Measurements from ENCODE around the gene LSP1. TPM values are rescaled to one million over a fixed set of nuclear protein-coding genes. Genes with fewer than 3 reads are reported as not detected.
"Not testable (repeated sequence)": the region's sequence is repeated elsewhere in the genome, so short reads cannot be mapped to it uniquely, and the experiment has no call there.

The LSP1 gene
- total and polyA plus RNA-seq, 2 donors from 2014 or later: 8.4 to 26.1 TPM

- TF ChIP-seq CTCF (IDR thresholded peaks at IDR 0.05; ENCODE audit: borderline replicate concordance, extremely low read depth, insufficient read depth): no peak
- Histone ChIP-seq H3K9ac (ENCODE audit: low read length in 3 of 3) (no peak overlapping the region), H3K27me3 (ENCODE audit: control insufficient read depth, insufficient read depth, low read length) (no peaks in the 10 kb centered on the region), H3K4me1 (ENCODE audit: control insufficient read depth in 2 of 3, insufficient read depth in 2 of 3, low read depth in 1 of 3, low read length in 3 of 3) (no peaks in the 10 kb centered on the region), H3K36me3 (ENCODE audit: control insufficient read depth in 2 of 3, insufficient read depth in 3 of 3, low read length in 3 of 3) (no peaks in the 10 kb centered on the region), H3K27ac (ENCODE audit: low read depth in 2 of 2, low read length in 2 of 2) (no peak overlapping the region), H3K9me3 (ENCODE audit: control insufficient read depth in 2 of 3, insufficient read depth in 1 of 3, low read length in 3 of 3) (no peaks in the 10 kb centered on the region), H3K4me3 (ENCODE audit: low read length in 3 of 3) (no peak overlapping the region)
- DNase-seq (peak in 1 of 5 donors; percentile 63), FAIRE-seq (no peak)
- intact Hi-C loops (cut with DNase I): no loop called here
Observed at GRCh38 chr11:1938343-1939005, 85.6 kb downstream of the LSP1 start.

GRCh38 chr11:1939006-1939625 lies 86.2 kb downstream of the LSP1 start:
- TF ChIP-seq CTCF (IDR thresholded peaks at IDR 0.05; ENCODE audit: borderline replicate concordance, extremely low read depth, insufficient read depth): no peak
- FAIRE-seq: no peak
- H3K9ac ChIP-seq (ENCODE audit: low read length in 3 of 3): no peak overlapping the region
- H3K4me3 ChIP-seq (ENCODE audit: low read length in 3 of 3): no peak overlapping the region
- no peaks in the 10 kb centered on the region for H3K9me3 ChIP-seq (ENCODE audit: control insufficient read depth in 2 of 3, insufficient read depth in 1 of 3, low read length in 3 of 3)
- DNase-seq: peak in 3 of 5 donors; percentile 59 to 77 (median 64)
- no peak overlapping the region for H3K27ac ChIP-seq (ENCODE audit: low read depth in 2 of 2, low read length in 2 of 2)
- H3K27me3 ChIP-seq (ENCODE audit: control insufficient read depth, insufficient read depth, low read length): no peaks in the 10 kb centered on the region
- H3K4me1 ChIP-seq (ENCODE audit: control insufficient read depth in 2 of 3, insufficient read depth in 2 of 3, low read depth in 1 of 3, low read length in 3 of 3): no peaks in the 10 kb centered on the region
- intact Hi-C loops (cut with DNase I): no loop called here
- H3K36me3 ChIP-seq (ENCODE audit: control insufficient read depth in 2 of 3, insufficient read depth in 3 of 3, low read length in 3 of 3): no peaks in the 10 kb centered on the region

- FAIRE-seq; H3K4me1 ChIP-seq (ENCODE audit: control insufficient read depth in 2 of 3, insufficient read depth in 2 of 3, low read depth in 1 of 3, low read length in 3 of 3); H3K9me3 ChIP-seq (ENCODE audit: control insufficient read depth in 2 of 3, insufficient read depth in 1 of 3, low read length in 3 of 3); H3K27me3 ChIP-seq (ENCODE audit: control insufficient read depth, insufficient read depth, low read length); H3K27ac ChIP-seq (ENCODE audit: low read depth in 2 of 2, low read length in 2 of 2); intact Hi-C loops (cut with DNase I); H3K36me3 ChIP-seq (ENCODE audit: control insufficient read depth in 2 of 3, insufficient read depth in 3 of 3, low read length in 3 of 3); H3K9ac ChIP-seq (ENCODE audit: low read length in 3 of 3); H3K4me3 ChIP-seq (ENCODE audit: low read length in 3 of 3): not testable (repeated sequence)
- DNase-seq: peak in 3 of 5 donors; percentile 11 to 56 (median 35)
Observed at GRCh38 chr11:1939788-1940187, 86.9 kb downstream of the LSP1 start.

Small RNAs within 50 kb of the gene (microRNA-seq; reads per million reads assigned to microRNA genes)
- gene MIR4298 (not detected), gene MIR7847 (not detected)

Other genes with a start within 250 kb of the LSP1 start
- not detected for gene KRTAP5-3, start 244.6 kb upstream of the LSP1 start, total RNA-seq
- not detected for gene KRTAP5-3, start 244.6 kb upstream of the LSP1 start, polyA plus RNA-seq (ENCODE audit: insufficient read depth, low read depth, low replicate concordance)
- not detected for gene KRTAP5-4, start 230.9 kb upstream of the LSP1 start, total RNA-seq
- gene KRTAP5-4, start 230.9 kb upstream of the LSP1 start, polyA plus RNA-seq (ENCODE audit: insufficient read depth, low read depth, low replicate concordance): not detected
- gene KRTAP5-5, start 223.3 kb upstream of the LSP1 start, total RNA-seq: not detected
- not detected for gene KRTAP5-5, start 223.3 kb upstream of the LSP1 start, polyA plus RNA-seq (ENCODE audit: insufficient read depth, low read depth, low replicate concordance)
- gene KRTAP5-6, start 155.9 kb upstream of the LSP1 start, total RNA-seq: not detected
- not detected for gene KRTAP5-6, start 155.9 kb upstream of the LSP1 start, polyA plus RNA-seq (ENCODE audit: insufficient read depth, low read depth, low replicate concordance)
- 6.4 TPM for gene IFITM10, start 102.5 kb upstream of the LSP1 start, total RNA-seq
- gene IFITM10, start 102.5 kb upstream of the LSP1 start, polyA plus RNA-seq (ENCODE audit: insufficient read depth, low read depth, low replicate concordance): 2.3 TPM
- gene CTSD, start 89.2 kb upstream of the LSP1 start, total RNA-seq: 2,183 TPM
- 2,764 TPM for gene CTSD, start 89.2 kb upstream of the LSP1 start, polyA plus RNA-seq (ENCODE audit: insufficient read depth, low read depth, low replicate concordance)
- 1.7 TPM for gene SYT8, start 18.1 kb upstream of the LSP1 start, total RNA-seq
- 1.2 TPM for gene SYT8, start 18.1 kb upstream of the LSP1 start, polyA plus RNA-seq (ENCODE audit: insufficient read depth, low read depth, low replicate concordance)
- 1.3 TPM for gene TNNI2, start 14.1 kb upstream of the LSP1 start, total RNA-seq
- gene TNNI2, start 14.1 kb upstream of the LSP1 start, polyA plus RNA-seq (ENCODE audit: insufficient read depth, low read depth, low replicate concordance): not detected
- not detected for gene PRR33, start 38.8 kb downstream of the LSP1 start, total RNA-seq
- gene PRR33, start 38.8 kb downstream of the LSP1 start, polyA plus RNA-seq (ENCODE audit: insufficient read depth, low read depth, low replicate concordance): not detected
- 0.60 TPM for gene TNNT3, start 66.6 kb downstream of the LSP1 start, total RNA-seq
- not detected for gene TNNT3, start 66.6 kb downstream of the LSP1 start, polyA plus RNA-seq (ENCODE audit: insufficient read depth, low read depth, low replicate concordance)
- gene MRPL23, start 94.2 kb downstream of the LSP1 start, total RNA-seq: 45.9 TPM
- gene MRPL23, start 94.2 kb downstream of the LSP1 start, polyA plus RNA-seq (ENCODE audit: insufficient read depth, low read depth, low replicate concordance): 183 TPM
- 53.8 TPM for gene H19, start 144.8 kb downstream of the LSP1 start, total RNA-seq
- 140 TPM for gene H19, start 144.8 kb downstream of the LSP1 start, polyA plus RNA-seq (ENCODE audit: insufficient read depth, low read depth, low replicate concordance)